CD4-positive, alpha-beta T cell treated with Interferon gamma for 1 hour (primary cell): ENCODE data around the gene SH3GLB2.

Source experiments
- DNase-seq: peaks from one replicate; pipeline ENCODE4 v3.0.0-alpha.2; 2020

Gene SH3GLB2

GRCh38 chr9:129028192-129028966 is at the start of gene SH3GLB2:
Gene SH3GLB2, minus strand, starts transcription at chr9:129028331. Its CDS starts 177 bp downstream, at chr9:129028154.
- DNase-seq, result peak; percentile 90

DNA sequence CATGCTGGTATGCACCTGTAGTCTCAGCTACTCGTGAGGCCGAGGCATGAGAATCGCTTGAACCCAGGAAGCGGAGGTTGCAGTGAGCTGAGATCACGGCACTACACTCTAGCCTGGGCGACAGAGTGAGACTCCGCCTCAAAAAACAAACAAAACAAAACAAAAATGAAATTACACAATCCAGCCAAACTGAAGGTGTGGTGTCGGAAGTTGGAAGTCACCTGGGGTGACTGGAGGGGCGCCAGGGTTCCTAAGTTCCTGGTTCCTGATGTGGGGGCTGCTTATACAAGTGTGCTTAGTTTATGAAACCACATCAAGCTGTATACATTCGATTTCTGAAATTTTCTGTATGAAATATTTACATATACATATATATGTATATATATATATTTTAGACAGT is 49.1 kb upstream of the SH3GLB2 start:
- DNase-seq, result no peak

GRCh38 chr9:129076640-129077037 is 48.5 kb upstream of the SH3GLB2 start:
- no peak for DNase-seq

GRCh38 chr9:129075996-129076639 is 48.0 kb upstream of the SH3GLB2 start:
- DNase-seq, result no peak

DNA sequence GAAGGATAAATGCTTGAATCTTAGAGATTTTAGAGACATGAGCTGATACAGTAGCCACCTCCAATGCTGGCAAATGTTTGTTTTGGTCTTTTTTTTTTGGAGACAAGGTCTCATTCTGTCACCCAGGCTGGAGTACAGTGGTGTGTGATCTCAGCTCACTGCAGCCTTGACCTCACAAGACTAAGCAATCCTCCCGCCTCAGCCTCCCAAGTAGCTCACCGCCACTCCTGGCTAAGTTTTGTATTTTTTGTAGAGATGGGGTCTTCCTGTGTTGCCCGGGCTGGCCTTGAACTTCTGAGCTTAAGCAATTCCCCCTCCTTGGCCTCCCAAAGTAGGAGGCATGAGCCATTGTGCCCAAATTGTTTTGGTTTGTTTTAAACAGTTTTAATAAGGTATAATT is 46.0 kb upstream of the SH3GLB2 start:
- DNase-seq, result no peak

DNA sequence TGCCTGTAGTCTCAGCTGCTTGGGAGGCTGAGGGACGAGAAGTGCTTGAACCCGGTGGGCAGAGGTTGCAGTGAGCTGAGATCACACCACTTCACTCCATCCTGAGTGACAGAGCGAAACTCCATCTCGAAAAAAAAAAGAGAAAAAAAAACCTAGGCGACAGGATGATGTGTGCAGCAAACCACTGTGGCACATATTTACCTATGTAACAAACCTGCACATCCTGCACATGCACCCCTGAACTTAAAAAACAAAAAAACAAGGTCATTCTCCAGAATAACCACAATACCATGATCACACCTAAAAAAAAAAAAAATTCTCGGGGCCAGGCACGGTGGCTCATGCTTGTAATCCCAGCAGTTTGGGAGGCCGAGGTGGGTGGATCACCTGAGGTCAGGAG is 45.3 kb upstream of the SH3GLB2 start:
- DNase-seq, result no peak

DNA sequence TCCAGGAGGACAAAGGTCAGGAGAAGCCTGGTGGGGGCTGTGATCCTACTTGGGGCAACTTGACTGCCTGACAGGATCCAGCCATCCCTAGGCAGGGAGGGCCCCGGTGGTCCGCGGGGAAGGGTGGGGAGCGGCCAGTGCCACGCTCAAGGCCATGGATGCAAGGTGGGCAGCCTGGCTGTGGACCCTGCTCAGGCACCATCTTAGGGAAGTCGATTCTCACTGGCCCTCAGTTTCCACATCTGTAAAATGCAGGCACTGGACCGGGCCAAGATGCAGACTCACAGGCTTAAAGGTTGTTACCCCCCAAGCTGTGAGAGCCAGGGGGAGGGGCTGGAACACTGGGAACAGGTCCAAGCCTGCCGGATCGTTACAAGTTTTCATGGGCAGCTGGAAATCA is 44.0 kb upstream of the SH3GLB2 start:
- DNase-seq, result no peak

DNA sequence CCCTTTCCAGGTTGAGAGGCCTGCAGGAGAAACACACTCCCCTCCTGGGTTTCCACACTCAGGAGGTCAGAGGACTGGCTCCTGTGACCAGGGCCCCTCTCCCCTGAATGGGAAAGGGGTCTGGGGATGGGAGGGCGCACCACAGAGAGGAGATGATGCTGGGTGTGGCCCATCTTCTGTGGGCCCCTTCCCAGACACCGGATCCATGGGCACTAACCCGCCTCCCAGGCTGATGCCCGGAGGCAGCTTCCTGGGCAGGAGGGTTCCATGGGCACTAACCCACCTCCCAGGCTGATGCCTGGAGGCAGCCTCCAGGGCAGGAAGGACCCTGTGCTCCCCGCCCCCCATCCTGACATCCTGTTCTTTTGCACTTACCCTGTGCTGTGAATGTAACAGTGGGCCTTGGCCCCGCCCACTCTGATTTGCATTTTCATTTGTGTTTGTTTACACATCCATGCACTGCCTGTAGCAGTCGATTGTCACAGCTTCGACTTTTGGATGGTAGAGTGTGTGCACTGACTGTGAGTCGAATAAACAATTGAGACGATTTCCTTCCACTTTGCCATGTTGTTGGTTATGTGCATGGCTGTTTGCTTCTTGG is 43.5 kb upstream of the SH3GLB2 start:
- DNase-seq, result no peak

GRCh38 chr9:129070696-129071525 is 42.8 kb upstream of the SH3GLB2 start:
- DNase-seq, result no peak

DNA sequence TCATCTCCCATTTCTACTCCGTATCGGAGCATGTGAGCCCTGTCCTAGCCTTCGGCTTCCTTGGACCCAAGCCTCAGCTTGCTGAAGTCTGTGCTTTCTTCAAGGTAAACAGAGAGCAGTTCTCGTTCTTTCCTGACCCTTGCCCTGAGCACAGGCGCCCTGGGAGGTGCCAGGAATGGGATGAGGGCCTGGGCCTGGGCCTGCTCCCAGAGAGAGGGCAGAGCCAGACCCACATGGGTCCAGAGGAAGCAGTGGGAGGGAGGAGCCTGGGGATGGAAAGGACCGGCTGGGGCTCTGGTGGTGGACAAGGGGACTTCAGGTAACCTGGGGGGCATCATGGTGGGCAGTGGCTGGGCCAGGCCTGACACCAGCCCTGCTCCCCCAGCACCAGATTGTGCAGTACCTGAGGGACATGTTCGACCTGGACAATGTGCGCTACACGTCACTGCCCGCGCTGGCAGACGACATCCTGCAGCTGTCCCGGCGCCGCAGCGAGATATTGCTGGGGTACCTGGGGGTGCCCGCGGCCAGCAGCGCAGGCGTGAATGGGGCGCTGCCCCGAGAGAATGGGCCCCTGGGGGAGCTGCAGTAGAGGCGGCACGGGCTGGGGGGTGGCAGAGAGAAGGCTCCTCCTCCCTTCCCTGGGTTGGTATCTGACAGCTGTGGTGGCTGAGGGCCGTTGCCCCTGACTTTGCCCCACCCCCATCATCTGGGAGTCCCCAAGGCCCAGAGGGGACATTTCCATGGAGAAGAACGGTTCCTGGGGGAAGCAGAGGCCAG is 41.9 kb upstream of the SH3GLB2 start:
- DNase-seq, result no peak

- peak; percentile 75 for DNase-seq
Measured at GRCh38 chr9:129068990-129069861, 41.1 kb upstream of the SH3GLB2 start.

- no peak for DNase-seq
Measured at GRCh38 chr9:129068110-129068509, 40.0 kb upstream of the SH3GLB2 start.

- no peak for DNase-seq
Measured at GRCh38 chr9:129064499-129064908, 36.4 kb upstream of the SH3GLB2 start.

- DNase-seq, result no peak
Measured at GRCh38 chr9:129063061-129063460, 34.9 kb upstream of the SH3GLB2 start.

DNA sequence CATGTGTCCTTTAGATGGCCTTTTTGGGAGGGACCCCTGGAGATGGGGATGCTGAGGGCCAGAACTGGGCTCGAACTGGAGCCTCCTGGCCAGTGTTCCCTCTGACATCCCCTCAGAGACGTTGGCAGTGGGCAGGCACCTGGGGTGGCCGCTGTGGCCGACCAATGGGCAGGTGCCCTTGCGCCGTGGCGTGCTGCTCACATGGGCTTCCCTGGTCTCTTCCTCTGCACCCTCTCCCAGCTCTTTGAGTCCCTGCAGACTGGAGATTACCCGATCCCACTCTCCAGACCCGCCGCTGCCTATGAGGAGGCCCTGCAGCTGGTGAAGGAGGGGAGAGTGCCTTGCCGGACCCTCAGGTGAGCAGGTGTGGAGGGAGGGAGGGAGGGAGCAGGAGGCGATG is 32.9 kb upstream of the SH3GLB2 start:
- DNase-seq, result no peak

GRCh38 chr9:129059796-129060785 is 32.0 kb upstream of the SH3GLB2 start:
- DNase-seq, result no peak

DNA sequence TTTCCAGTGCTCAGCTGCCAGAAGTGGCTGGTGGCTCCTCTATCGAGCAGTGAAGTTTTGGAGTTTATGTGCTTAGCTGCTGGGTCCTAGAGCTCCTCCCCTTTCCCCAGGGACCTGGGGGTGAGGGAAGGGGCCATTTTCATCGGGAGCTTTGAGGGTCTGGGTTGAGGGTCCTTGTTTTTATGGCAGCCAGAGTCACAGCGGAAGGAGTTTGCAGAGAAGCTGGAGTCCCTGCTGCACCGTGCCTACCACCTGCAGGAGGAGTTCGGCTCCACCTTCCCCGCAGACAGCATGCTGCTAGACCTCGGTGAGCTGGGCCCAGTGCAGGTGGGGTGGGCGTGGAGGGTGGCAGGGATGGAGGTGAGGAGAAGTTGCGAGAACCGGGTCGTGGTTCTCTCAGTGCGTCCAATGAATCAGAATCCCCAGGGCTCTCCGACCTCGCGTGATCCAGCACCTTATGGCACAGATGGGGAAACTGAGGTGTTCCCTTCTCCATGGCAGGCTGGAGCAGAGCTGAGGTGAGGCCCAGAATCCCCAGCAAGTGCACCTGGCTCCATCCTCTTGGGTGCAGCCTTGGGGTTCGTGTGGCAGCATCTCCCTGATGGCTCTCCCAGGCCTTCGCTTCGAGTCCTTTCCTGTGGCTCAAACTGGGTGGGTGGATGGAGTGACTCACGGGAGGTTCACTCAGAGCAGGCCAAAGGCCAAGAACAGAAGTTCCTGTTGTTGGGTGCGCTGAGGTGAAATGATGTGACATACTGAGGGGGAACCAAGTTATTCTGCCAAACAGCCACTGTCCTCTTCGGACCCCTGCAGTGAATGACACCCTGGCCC is 31.0 kb upstream of the SH3GLB2 start:
- no peak for DNase-seq

- DNase-seq, result no peak
Measured at GRCh38 chr9:129054163-129054851, 26.2 kb upstream of the SH3GLB2 start.

- DNase-seq, result no peak
Measured at GRCh38 chr9:129053020-129053419, 24.9 kb upstream of the SH3GLB2 start.
